ENCODE data around the gene IL37.
"Not testable (repeated sequence)": the region's sequence is repeated elsewhere in the genome, so short reads cannot be mapped to it uniquely, and the experiment has no call there.

IL37 gene

DNA sequence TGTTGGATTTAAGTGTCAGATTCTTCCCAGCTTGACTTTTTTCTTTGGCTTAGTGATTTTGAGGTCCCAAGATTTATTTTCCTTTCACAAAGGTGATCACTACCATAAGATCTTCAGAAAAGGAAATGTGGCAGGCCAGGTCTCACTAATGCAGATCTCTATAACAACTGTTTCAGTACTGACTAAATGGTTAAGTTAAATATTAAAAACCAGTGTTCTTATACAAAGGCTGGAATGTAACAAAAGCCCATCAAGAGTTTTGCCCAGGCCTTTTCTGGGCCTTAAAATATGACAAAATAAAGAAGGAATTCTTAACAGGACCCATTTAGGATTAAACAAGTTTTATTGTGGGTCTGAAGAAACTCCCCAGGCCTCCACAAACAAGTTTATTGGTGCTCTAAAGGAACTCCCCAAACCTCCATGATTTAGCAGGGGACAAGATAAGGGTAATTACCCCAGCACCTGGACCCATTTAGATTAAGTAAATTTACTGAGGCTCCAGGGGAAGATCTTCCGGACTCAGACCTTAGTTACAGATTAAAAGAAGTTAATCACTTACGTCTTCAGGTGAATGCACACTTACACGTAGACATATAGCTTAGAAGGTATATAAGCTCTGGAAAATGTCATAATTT lies 9.4 kb upstream of the IL37 start:
- POLR2A ChIA-PET; DNase-seq; H3K4me1 ChIP-seq (ENCODE audit: control extremely low read depth in 1 of 4, control insufficient read depth in 4 of 4, insufficient read depth in 4 of 4, low read length in 3 of 4); H3K27me3 ChIP-seq (replicated peaks in 2 of 5; ENCODE audit: control insufficient read depth in 4 of 5, insufficient read depth in 5 of 5, low read length in 4 of 5); H3K36me3 ChIP-seq (ENCODE audit: control insufficient read depth in 4 of 4, insufficient read depth in 4 of 4, low read length in 3 of 4); H3K27ac ChIP-seq (ENCODE audit: insufficient read depth in 1 of 2, low read depth in 1 of 2, low read length in 2 of 2, poor library complexity in 1 of 2, severe bottlenecking in 2 of 2); H3K4me3 ChIP-seq (ENCODE audit: control insufficient read depth in 1 of 7, extremely low read depth in 1 of 7, insufficient read depth in 4 of 7, low read depth in 2 of 7, low read length in 6 of 7); H3K9me3 ChIP-seq (ENCODE audit: control extremely low read depth in 1 of 5, control insufficient read depth in 4 of 5, insufficient read depth in 2 of 5, low read depth in 1 of 5, low read length in 4 of 5): not testable (repeated sequence)
- CTCF ChIA-PET: interaction anchor here (1.0 to 1.4 kb wide), 4 partner anchors 16 to 153 kb away, joined by 3 to 6 read pairs (median 4); no protein-coding TSS in a partner anchor
- WGBS (ENCODE audit: insufficient coverage): 100% methylated on average over 3 of the region's 3 CpGs

DNA sequence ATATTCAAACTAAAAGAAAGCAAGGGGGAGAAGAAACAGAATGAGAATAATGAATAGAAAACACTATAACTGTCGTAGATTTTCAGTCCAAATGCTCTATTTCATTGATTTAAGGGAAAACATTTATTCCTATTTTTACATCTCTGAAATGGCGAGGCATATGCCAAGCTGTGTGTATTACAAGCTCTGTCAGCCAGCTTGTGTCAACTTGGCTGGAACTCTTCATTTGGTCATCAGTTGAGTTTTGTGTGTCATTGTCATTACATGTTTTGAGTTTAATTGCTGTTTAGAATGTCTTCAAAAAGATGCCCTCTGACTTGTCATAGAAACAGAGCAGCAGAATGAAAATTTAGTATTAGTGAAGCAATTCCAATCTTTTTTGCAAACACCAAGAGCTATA lies 8.1 kb upstream of the IL37 start:
- Histone ChIP-seq H3K9me3 (ENCODE audit: control extremely low read depth in 1 of 5, control insufficient read depth in 4 of 5, insufficient read depth in 2 of 5, low read depth in 1 of 5, low read length in 4 of 5) (no peaks in the 10 kb centered on the region), H3K4me3 (ENCODE audit: control insufficient read depth in 1 of 7, extremely low read depth in 1 of 7, insufficient read depth in 4 of 7, low read depth in 2 of 7, low read length in 6 of 7) (no peak overlapping the region), H3K27ac (ENCODE audit: insufficient read depth in 1 of 2, low read depth in 1 of 2, low read length in 2 of 2, poor library complexity in 1 of 2, severe bottlenecking in 2 of 2) (no peak overlapping the region), H3K36me3 (ENCODE audit: control insufficient read depth in 4 of 4, insufficient read depth in 4 of 4, low read length in 3 of 4) (no peaks in the 10 kb centered on the region), H3K4me1 (ENCODE audit: control extremely low read depth in 1 of 4, control insufficient read depth in 4 of 4, insufficient read depth in 4 of 4, low read length in 3 of 4) (no peaks in the 10 kb centered on the region), H3K27me3 (replicated peaks in 2 of 5; ENCODE audit: control insufficient read depth in 4 of 5, insufficient read depth in 5 of 5, low read length in 4 of 5) (no peaks in the 10 kb centered on the region)
- CTCF ChIA-PET: interaction anchor here (0.9 to 1.8 kb wide), 6 partner anchors 10 to 153 kb away, joined by 3 to 4 read pairs (median 4); no protein-coding TSS in a partner anchor
- no peak for DNase-seq
- WGBS (ENCODE audit: insufficient coverage): no CpG with 5 or more reads among the region's 2 CpGs
- POLR2A ChIA-PET: interaction anchor here (0.6 to 1.1 kb wide), 2 partner anchors 18 to 23 kb away, joined by 3 read pairs; no protein-coding TSS in a partner anchor

DNA sequence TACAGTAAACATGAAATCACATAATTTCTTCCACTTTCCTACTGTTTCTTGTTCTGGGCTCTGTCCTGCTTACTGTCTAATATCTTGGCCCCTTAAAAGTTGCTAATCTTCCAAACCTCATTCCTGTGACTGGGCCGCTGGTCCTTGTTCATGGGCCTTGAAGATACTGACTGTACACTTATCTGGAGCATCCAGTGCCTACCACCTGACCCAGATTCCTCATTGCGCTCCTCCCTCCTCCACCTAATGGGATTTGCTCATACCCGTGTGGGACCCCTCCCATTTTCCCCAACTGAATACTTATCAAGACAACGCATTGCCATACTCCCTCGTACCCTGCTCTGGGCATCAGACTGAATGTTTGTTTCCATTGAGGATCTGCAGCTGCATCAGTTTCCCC lies 6.1 kb upstream of the IL37 start:
- ChIA-PET CTCF (interaction anchor here (1.7 kb wide), 1 partner anchor 19 kb away, joined by 5 read pairs; no protein-coding TSS in a partner anchor), POLR2A (no interaction called here)
- no peaks in the 10 kb centered on the region for H3K36me3 ChIP-seq (ENCODE audit: control insufficient read depth in 4 of 4, insufficient read depth in 4 of 4, low read length in 3 of 4)
- DNase-seq: no peak
- no peak overlapping the region for H3K27ac ChIP-seq (ENCODE audit: insufficient read depth in 1 of 2, low read depth in 1 of 2, low read length in 2 of 2, poor library complexity in 1 of 2, severe bottlenecking in 2 of 2)
- H3K9me3 ChIP-seq (ENCODE audit: control extremely low read depth in 1 of 5, control insufficient read depth in 4 of 5, insufficient read depth in 2 of 5, low read depth in 1 of 5, low read length in 4 of 5): no peaks in the 10 kb centered on the region
- peaks cover 0 to 5% (median 0%) of the 10 kb centered on the region in 4 experiments for H3K4me1 ChIP-seq (ENCODE audit: control extremely low read depth in 1 of 4, control insufficient read depth in 4 of 4, insufficient read depth in 4 of 4, low read length in 3 of 4)
- no peak overlapping the region for H3K4me3 ChIP-seq (ENCODE audit: control insufficient read depth in 1 of 7, extremely low read depth in 1 of 7, insufficient read depth in 4 of 7, low read depth in 2 of 7, low read length in 6 of 7)
- 98% methylated on average over 4 of the region's 5 CpGs for WGBS (ENCODE audit: insufficient coverage)
- no peaks in the 10 kb centered on the region for H3K27me3 ChIP-seq (replicated peaks in 2 of 5; ENCODE audit: control insufficient read depth in 4 of 5, insufficient read depth in 5 of 5, low read length in 4 of 5)

DNA sequence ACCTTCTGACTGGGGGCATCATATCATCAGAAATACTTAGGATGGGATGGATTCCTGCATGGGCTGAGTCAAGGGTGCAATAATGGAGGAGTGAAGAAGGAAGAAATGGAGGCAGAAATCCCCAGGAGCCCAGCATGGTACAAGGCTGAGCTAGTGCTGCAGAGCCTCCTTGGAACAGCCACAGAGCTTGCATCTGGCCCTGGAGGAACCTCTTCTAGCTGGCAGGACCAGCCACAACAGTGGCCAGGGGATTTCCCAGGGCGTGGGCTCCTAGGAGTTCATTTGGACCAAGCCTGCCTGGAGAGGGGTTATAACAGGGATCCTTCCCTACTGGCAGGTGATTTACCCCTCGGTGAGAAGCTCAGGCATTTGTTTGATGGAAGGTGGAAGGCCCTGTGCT lies 4.7 kb upstream of the IL37 start:
- POLR2A ChIA-PET: no interaction called here
- CTCF ChIA-PET: interaction anchor here (1.6 to 1.9 kb wide), 2 partner anchors 12 to 21 kb away, joined by 4 to 6 read pairs; no protein-coding TSS in a partner anchor

DNA sequence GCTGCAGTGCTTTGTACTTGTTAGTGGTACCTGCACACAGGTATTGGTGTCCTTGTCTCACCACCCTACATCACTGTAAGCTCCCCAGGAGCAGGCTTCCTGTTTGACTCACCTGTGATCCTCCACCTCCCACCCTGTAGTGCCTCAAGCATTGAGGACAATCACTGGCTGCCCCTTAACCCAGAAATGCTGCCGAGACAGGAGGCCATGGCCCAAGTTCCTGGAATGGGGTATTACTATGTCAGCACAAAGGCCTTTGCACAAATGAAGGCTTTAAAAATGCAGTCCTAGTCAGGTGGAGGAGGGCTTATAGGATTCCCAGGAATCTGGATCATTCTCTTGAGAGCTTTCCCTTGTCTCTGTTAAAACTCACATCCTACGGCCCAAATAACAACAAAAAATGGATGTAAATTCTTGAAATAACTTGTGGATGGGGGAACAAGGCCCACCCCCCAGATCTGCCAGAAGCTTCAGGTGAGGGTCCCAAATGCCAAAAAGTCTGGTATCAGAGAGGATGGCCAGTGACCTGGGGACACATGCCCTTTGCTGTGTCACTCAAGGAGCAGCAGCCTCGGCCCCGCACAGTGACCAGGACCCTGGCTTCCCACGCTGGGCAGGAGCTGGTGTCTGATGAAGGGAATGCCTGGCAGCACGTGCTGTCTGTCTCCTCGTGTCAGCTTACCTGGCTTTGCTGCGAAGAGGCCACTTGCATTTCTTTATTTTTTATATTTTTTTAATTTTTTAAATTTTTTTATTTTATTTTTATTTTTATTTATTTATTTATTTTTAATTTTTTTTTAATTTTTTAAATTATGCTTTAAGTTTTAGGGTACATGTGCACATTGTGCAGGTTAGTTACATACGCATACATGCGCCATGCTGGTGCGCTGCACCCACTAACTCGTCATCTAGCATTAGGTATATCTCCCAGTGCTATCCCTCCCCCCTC lies 3.7 kb upstream of the IL37 start:
- CTCF ChIA-PET: interaction anchor here (1.6 to 1.9 kb wide), 3 partner anchors 11 to 52 kb away, joined by 3 to 6 read pairs (median 4); no protein-coding TSS in a partner anchor
- POLR2A ChIA-PET: no interaction called here
- H3K9me3 ChIP-seq (ENCODE audit: control extremely low read depth in 1 of 5, control insufficient read depth in 4 of 5, insufficient read depth in 2 of 5, low read depth in 1 of 5, low read length in 4 of 5): no peaks in the 10 kb centered on the region
- H3K27me3 ChIP-seq (replicated peaks in 2 of 5; ENCODE audit: control insufficient read depth in 4 of 5, insufficient read depth in 5 of 5, low read length in 4 of 5): no peaks in the 10 kb centered on the region
- DNase-seq: no peak
- 100% methylated on average over 3 of the region's 12 CpGs for WGBS (ENCODE audit: insufficient coverage)
- peaks cover 0 to 13% (median 0%) of the 10 kb centered on the region in 4 experiments for H3K4me1 ChIP-seq (ENCODE audit: control extremely low read depth in 1 of 4, control insufficient read depth in 4 of 4, insufficient read depth in 4 of 4, low read length in 3 of 4)
- no peaks in the 10 kb centered on the region for H3K36me3 ChIP-seq (ENCODE audit: control insufficient read depth in 4 of 4, insufficient read depth in 4 of 4, low read length in 3 of 4)
- H3K4me3 ChIP-seq (ENCODE audit: control insufficient read depth in 1 of 7, extremely low read depth in 1 of 7, insufficient read depth in 4 of 7, low read depth in 2 of 7, low read length in 6 of 7): no peak overlapping the region
- no peak overlapping the region for H3K27ac ChIP-seq (ENCODE audit: insufficient read depth in 1 of 2, low read depth in 1 of 2, low read length in 2 of 2, poor library complexity in 1 of 2, severe bottlenecking in 2 of 2)

More for the DNA sequence above, 4.7 kb upstream of the IL37 start:
- Histone ChIP-seq H3K27me3 (replicated peaks in 2 of 5; ENCODE audit: control insufficient read depth in 4 of 5, insufficient read depth in 5 of 5, low read length in 4 of 5) (no peaks in the 10 kb centered on the region), H3K4me1 (ENCODE audit: control extremely low read depth in 1 of 4, control insufficient read depth in 4 of 4, insufficient read depth in 4 of 4, low read length in 3 of 4) (peaks cover 0 to 13% (median 0%) of the 10 kb centered on the region in 4 experiments), H3K4me3 (ENCODE audit: control insufficient read depth in 1 of 7, extremely low read depth in 1 of 7, insufficient read depth in 4 of 7, low read depth in 2 of 7, low read length in 6 of 7) (no peak overlapping the region), H3K9me3 (ENCODE audit: control extremely low read depth in 1 of 5, control insufficient read depth in 4 of 5, insufficient read depth in 2 of 5, low read depth in 1 of 5, low read length in 4 of 5) (no peaks in the 10 kb centered on the region), H3K27ac (ENCODE audit: insufficient read depth in 1 of 2, low read depth in 1 of 2, low read length in 2 of 2, poor library complexity in 1 of 2, severe bottlenecking in 2 of 2) (no peak overlapping the region), H3K36me3 (ENCODE audit: control insufficient read depth in 4 of 4, insufficient read depth in 4 of 4, low read length in 3 of 4) (no peaks in the 10 kb centered on the region)
- peak in 1 of 3 donors; percentile 17 for DNase-seq
- no CpG with 5 or more reads among the region's 2 CpGs for WGBS (ENCODE audit: insufficient coverage)

DNA sequence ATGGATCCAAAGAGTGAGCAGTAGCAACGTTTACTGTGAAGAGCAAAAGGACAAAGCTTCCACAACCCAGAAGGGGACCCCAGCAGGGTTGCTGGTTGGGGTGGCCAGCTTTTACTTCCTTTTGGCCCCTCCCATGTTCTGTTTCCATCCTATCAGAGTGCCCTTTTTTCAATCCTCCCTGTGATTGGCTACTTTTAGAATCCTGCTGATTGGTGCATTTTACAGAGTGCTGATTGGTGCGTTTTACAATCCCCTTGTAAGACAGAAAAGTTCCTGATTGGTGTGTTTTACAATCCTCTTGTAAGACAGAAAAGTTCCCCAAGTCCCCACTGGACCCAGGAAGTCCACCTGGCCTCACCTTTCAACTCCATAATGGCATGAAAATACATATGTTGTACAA lies 2.4 kb upstream of the IL37 start:
- POLR2A ChIA-PET; H3K27me3 ChIP-seq (replicated peaks in 2 of 5; ENCODE audit: control insufficient read depth in 4 of 5, insufficient read depth in 5 of 5, low read length in 4 of 5); H3K9me3 ChIP-seq (ENCODE audit: control extremely low read depth in 1 of 5, control insufficient read depth in 4 of 5, insufficient read depth in 2 of 5, low read depth in 1 of 5, low read length in 4 of 5); H3K27ac ChIP-seq (ENCODE audit: insufficient read depth in 1 of 2, low read depth in 1 of 2, low read length in 2 of 2, poor library complexity in 1 of 2, severe bottlenecking in 2 of 2); H3K36me3 ChIP-seq (ENCODE audit: control insufficient read depth in 4 of 4, insufficient read depth in 4 of 4, low read length in 3 of 4); DNase-seq; H3K4me3 ChIP-seq (ENCODE audit: control insufficient read depth in 1 of 7, extremely low read depth in 1 of 7, insufficient read depth in 4 of 7, low read depth in 2 of 7, low read length in 6 of 7): not testable (repeated sequence)
- CTCF ChIA-PET: interaction anchor here (1.7 kb wide), 1 partner anchor 51 kb away, joined by 3 read pairs; no protein-coding TSS in a partner anchor
- WGBS (ENCODE audit: insufficient coverage): 91% methylated on average over 2 of the region's 2 CpGs
- peaks cover 0 to 13% (median 0%) of the 10 kb centered on the region in 4 experiments for H3K4me1 ChIP-seq (ENCODE audit: control extremely low read depth in 1 of 4, control insufficient read depth in 4 of 4, insufficient read depth in 4 of 4, low read length in 3 of 4)

- Histone ChIP-seq H3K4me1 (ENCODE audit: control extremely low read depth in 1 of 4, control insufficient read depth in 4 of 4, insufficient read depth in 4 of 4, low read length in 3 of 4) (peaks cover 0 to 13% (median 0%) of the 10 kb centered on the region in 4 experiments), H3K27ac (ENCODE audit: insufficient read depth in 1 of 2, low read depth in 1 of 2, low read length in 2 of 2, poor library complexity in 1 of 2, severe bottlenecking in 2 of 2) (no peak overlapping the region), H3K27me3 (replicated peaks in 2 of 5; ENCODE audit: control insufficient read depth in 4 of 5, insufficient read depth in 5 of 5, low read length in 4 of 5) (no peaks in the 10 kb centered on the region), H3K4me3 (ENCODE audit: control insufficient read depth in 1 of 7, extremely low read depth in 1 of 7, insufficient read depth in 4 of 7, low read depth in 2 of 7, low read length in 6 of 7) (no peak overlapping the region), H3K9me3 (ENCODE audit: control extremely low read depth in 1 of 5, control insufficient read depth in 4 of 5, insufficient read depth in 2 of 5, low read depth in 1 of 5, low read length in 4 of 5) (no peaks in the 10 kb centered on the region), H3K36me3 (ENCODE audit: control insufficient read depth in 4 of 4, insufficient read depth in 4 of 4, low read length in 3 of 4) (no peaks in the 10 kb centered on the region)
- ChIA-PET CTCF (no interaction called here), POLR2A (no interaction called here)
- DNase-seq: no peak
These were observed 746 bp upstream of the IL37 start for GRCh38 chr2:112910219-112910618.
